H9 (cell line): ENCODE results near the gene TRIM44. TPM values are rescaled to one million over a fixed set of nuclear protein-coding genes. Genes with fewer than 3 reads are reported as not detected.

Source experiments
- DNase-seq: peaks from one replicate; pipeline ENCODE4 v3.0.0-alpha.2; 2017
- H2AFZ ChIP-seq: one replicate; pipeline ENCODE4 v1.6.1; 2013; ENCODE audit warnings: mild to moderate bottlenecking, low read length, control low read depth, moderate library complexity
- H2AK5ac ChIP-seq: 2 replicates; pipeline ENCODE4 v1.6.1; 2013; ENCODE audit warnings: low read length, control low read depth, mixed read lengths; ENCODE audit not compliant: insufficient read length
- H2BK120ac ChIP-seq: one replicate; pipeline ENCODE4 v1.6.1; 2013; ENCODE audit warnings: low read depth, mild to moderate bottlenecking, low read length, control low read depth, inconsistent platforms; ENCODE audit not compliant: poor library complexity, severe bottlenecking
- H2BK12ac ChIP-seq: 2 replicates; pipeline ENCODE4 v1.6.1; 2013; ENCODE audit warnings: low read length, control low read depth, mixed read lengths, low read depth; ENCODE audit not compliant: insufficient read length
- H2BK15ac ChIP-seq: 2 replicates; pipeline ENCODE4 v1.6.1; 2013; ENCODE audit warnings: low read depth, low read length, control low read depth
- H2BK20ac ChIP-seq: one replicate; pipeline ENCODE4 v1.6.1; 2013; ENCODE audit warnings: low read depth, mild to moderate bottlenecking, low read length, control low read depth, inconsistent platforms; ENCODE audit not compliant: poor library complexity, severe bottlenecking
- H2BK5ac ChIP-seq: 2 replicates; pipeline ENCODE4 v1.6.1; 2013; ENCODE audit warnings: low read length, control low read depth, mixed read lengths; ENCODE audit not compliant: insufficient read length
- H3K14ac ChIP-seq: 2 replicates; pipeline ENCODE4 v1.6.1; 2013; ENCODE audit warnings: low read length, control low read depth; ENCODE audit not compliant: insufficient read depth
- H3K18ac ChIP-seq: 2 replicates; pipeline ENCODE4 v1.6.1; 2013; ENCODE audit warnings: low read depth, mild to moderate bottlenecking, mixed read lengths, low read length, control low read depth; ENCODE audit not compliant: insufficient read length
- H3K23ac ChIP-seq: 2 replicates; pipeline ENCODE4 v1.6.1; 2013; ENCODE audit warnings: low read length, control low read depth, mixed read lengths, low read depth; ENCODE audit not compliant: insufficient read length
- H3K23me2 ChIP-seq: 2 replicates; pipeline ENCODE4 v1.6.1; 2013; ENCODE audit warnings: low read depth, mild to moderate bottlenecking, mixed read lengths, low read length, control low read depth; ENCODE audit not compliant: insufficient read length, poor library complexity, severe bottlenecking
- H3K27ac ChIP-seq: 2 replicates; pipeline ENCODE4 v1.5.1; 2013; ENCODE audit warnings: low read length, control low read depth, mixed read lengths, low read depth; ENCODE audit not compliant: insufficient read length
- H3K27me3 ChIP-seq: 2 replicates; pipeline ENCODE4 v1.6.1; 2013; ENCODE audit warnings: low read length, control low read depth, inconsistent platforms; ENCODE audit not compliant: insufficient read depth
- H3K4ac ChIP-seq: 2 replicates; pipeline ENCODE4 v1.6.1; 2013; ENCODE audit warnings: low read depth, mild to moderate bottlenecking, control low read depth, inconsistent platforms, low read length, moderate library complexity
- H3K4me1 ChIP-seq: 2 replicates; pipeline ENCODE4 v1.6.1; 2013; ENCODE audit warnings: low read length, control low read depth, inconsistent platforms; ENCODE audit not compliant: insufficient read depth
- H3K4me2 ChIP-seq: 2 replicates; pipeline ENCODE4 v1.6.1; 2013; ENCODE audit warnings: low read length, control low read depth, mixed read lengths; ENCODE audit not compliant: insufficient read length, insufficient read depth
- H3K56ac ChIP-seq: 2 replicates; pipeline ENCODE4 v1.6.1; 2013; ENCODE audit warnings: low read depth, mild to moderate bottlenecking, mixed read lengths, low read length, control low read depth; ENCODE audit not compliant: insufficient read length
- H3K79me1 ChIP-seq: 2 replicates; pipeline ENCODE4 v1.6.1; 2013; ENCODE audit warnings: low read depth, mild to moderate bottlenecking, moderate library complexity, low read length, control low read depth, inconsistent platforms; ENCODE audit not compliant: insufficient read depth, poor library complexity, severe bottlenecking
- H3K79me2 ChIP-seq: 2 replicates; pipeline ENCODE4 v1.6.1; 2013; ENCODE audit warnings: low read length, control low read depth, inconsistent platforms; ENCODE audit not compliant: insufficient read depth
- H3K9ac ChIP-seq: 2 replicates; pipeline ENCODE4 v1.6.1; 2013; ENCODE audit warnings: low read length, control low read depth, mixed read lengths; ENCODE audit not compliant: insufficient read length; ENCODE audit errors: extremely low read depth
- H3K9me3 ChIP-seq: one replicate; pipeline ENCODE4 v1.6.1; 2013; ENCODE audit warnings: low read depth, low read length, inconsistent platforms; ENCODE audit not compliant: control insufficient read depth
- H3T11ph ChIP-seq: one replicate; pipeline ENCODE4 v1.6.1; 2013; ENCODE audit warnings: mild to moderate bottlenecking, low read length, control low read depth, inconsistent platforms
- H4K20me1 ChIP-seq: one replicate; pipeline ENCODE4 v1.6.1; 2013; ENCODE audit not compliant: control insufficient read depth, insufficient read length, insufficient read depth
- H4K5ac ChIP-seq: 2 replicates; pipeline ENCODE4 v1.6.1; 2013; ENCODE audit warnings: low read depth, mild to moderate bottlenecking, mixed read lengths, low read length, control low read depth; ENCODE audit not compliant: insufficient read length
- H4K8ac ChIP-seq: replicated peaks from 2 replicates; pipeline ENCODE4 v1.6.1; 2013; ENCODE audit warnings: low read length, control low read depth, mixed read lengths, low read depth; ENCODE audit not compliant: insufficient read length
- H4K91ac ChIP-seq: 2 replicates; pipeline ENCODE4 v1.6.1; 2013; ENCODE audit warnings: low read depth, mild to moderate bottlenecking, moderate library complexity, mixed read lengths, low read length, control low read depth; ENCODE audit not compliant: insufficient read length
- H3K27ac Mint-ChIP-seq, 3 experiments: 2 replicates in 2 of 3; 3 replicates in 1 of 3; pipeline ENCODE4 v1.8.0; 2020 to 2021; ENCODE audit warnings: mixed read lengths in 3 of 3, mild to moderate bottlenecking in 1 of 3, moderate library complexity in 1 of 3
- H3K27me3 Mint-ChIP-seq: 2 replicates; pipeline ENCODE4 v1.8.0; 2021; ENCODE audit warnings: low read depth, mild to moderate bottlenecking, moderate library complexity, mixed read lengths
- H3K36me3 Mint-ChIP-seq, 3 experiments: 2 replicates in 2 of 3; 3 replicates in 1 of 3; pipeline ENCODE4 v1.8.0; 2020 to 2021; ENCODE audit warnings: low read depth in 3 of 3, mixed read lengths in 3 of 3; ENCODE audit not compliant: insufficient read depth in 1 of 3
- H3K4me1 Mint-ChIP-seq, 2 experiments: 2 replicates each; pipeline ENCODE4 v1.8.0; 2020; ENCODE audit warnings: mixed read lengths in 2 of 2
- H3K4me3 Mint-ChIP-seq, 2 experiments: 2 replicates in 1 of 2; 3 replicates in 1 of 2; pipeline ENCODE4 v1.8.0; 2020 to 2021; ENCODE audit warnings: mild to moderate bottlenecking in 2 of 2, mixed read lengths in 2 of 2, moderate library complexity in 1 of 2
- H3K9me3 Mint-ChIP-seq, 2 experiments: 2 replicates in 1 of 2; 3 replicates in 1 of 2; pipeline ENCODE4 v1.8.0; 2020; ENCODE audit warnings: mild to moderate bottlenecking in 2 of 2, mixed read lengths in 2 of 2, moderate library complexity in 1 of 2
- WGBS: extraction: QIAGEN DNeasy Blood & Tissue Kit; methylation state at CpG from one replicate; pipeline ENCODE4 v1.1.7; 2013; ENCODE audit warnings: missing lambda C conversion rate, low lambda C conversion rate, mixed read lengths; ENCODE audit not compliant: insufficient read length; ENCODE audit errors: extremely low coverage; 5-methylcytosine and 5-hydroxymethylcytosine counted together
- total RNA-seq: library from RNA; stranded (reverse); gene quantifications from 2 replicates; pipeline ENCODE4 v1.2.1, GENCODE V29; 2021
- TF ChIP-seq, protein P1 (sequence below): fragments of 200-600 bp; sonication (generic); conservative IDR thresholded peaks from 3 replicates; pipeline ENCODE4 v1.8.0; 2021; ENCODE audit warnings: antibody characterized with exemption, mild to moderate bottlenecking

The TRIM44 gene
- total RNA-seq, 1 experiment from 2014 or later: 37.7 TPM

DNA sequence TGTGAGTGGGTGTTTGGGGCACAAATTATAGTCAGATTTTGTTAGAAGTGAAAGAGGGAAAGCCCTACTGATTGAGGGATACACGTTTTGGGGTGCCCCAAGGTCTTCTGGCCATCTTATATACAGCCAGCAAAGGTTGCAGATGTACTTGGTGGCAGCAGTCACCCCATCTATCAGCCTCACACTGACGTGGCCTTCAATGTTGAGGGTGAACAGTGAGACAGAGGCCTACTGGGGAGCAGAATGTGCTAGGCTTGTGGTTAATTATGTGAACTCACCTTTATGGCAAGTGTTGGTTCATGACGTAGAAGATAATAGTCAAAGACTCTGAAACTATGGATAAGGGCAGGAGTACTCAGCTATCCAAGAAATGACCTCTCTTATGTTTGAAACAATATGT lies 121.2 kb downstream of the TRIM44 start:
- Histone ChIP-seq H2BK15ac (no peak overlapping the region), H4K20me1 (no peaks in the 10 kb centered on the region), H3K14ac (no peak overlapping the region), H3K4me2 (no peak overlapping the region), H2BK12ac (no peak overlapping the region), H2BK5ac (no peak overlapping the region), H3K27me3 (no peaks in the 10 kb centered on the region), H2AFZ (no peak overlapping the region), H3K18ac (no peak overlapping the region), H3K4ac (no peak overlapping the region), H3K56ac (no peak overlapping the region), H3K23ac (no peak overlapping the region), H3K4me1 (no peaks in the 10 kb centered on the region), H4K5ac (no peak overlapping the region), H3T11ph (no peak overlapping the region), H3K9me3 (no peaks in the 10 kb centered on the region), H3K27ac (no peak overlapping the region), H3K79me1 (no peaks in the 10 kb centered on the region), H4K91ac (no peak overlapping the region), H3K23me2 (no peaks in the 10 kb centered on the region), H3K9ac (no peak overlapping the region), H2AK5ac (no peak overlapping the region), H2BK20ac (no peak overlapping the region), H2BK120ac (no peak overlapping the region), H3K79me2 (no peaks in the 10 kb centered on the region), H4K8ac (no peak overlapping the region)
- DNase-seq: no peak
- Mint-ChIP-seq H3K9me3 (peaks cover 8 to 9% of the 10 kb centered on the region in 2 experiments; a peak in 4 of 5 replicates), H3K36me3 (peaks cover 3 to 7% (median 3%) of the 10 kb centered on the region in 3 experiments; a peak in 5 of 7 replicates), H3K27me3 (no peaks in the 10 kb centered on the region), H3K4me3 (no peak overlapping the region), H3K27ac (no peak overlapping the region), H3K4me1 (peaks cover 21 to 23% of the 10 kb centered on the region in 2 experiments)
- no CpG with 5 or more reads among the region's 3 CpGs for WGBS
- TF ChIP-seq, protein P1, sequence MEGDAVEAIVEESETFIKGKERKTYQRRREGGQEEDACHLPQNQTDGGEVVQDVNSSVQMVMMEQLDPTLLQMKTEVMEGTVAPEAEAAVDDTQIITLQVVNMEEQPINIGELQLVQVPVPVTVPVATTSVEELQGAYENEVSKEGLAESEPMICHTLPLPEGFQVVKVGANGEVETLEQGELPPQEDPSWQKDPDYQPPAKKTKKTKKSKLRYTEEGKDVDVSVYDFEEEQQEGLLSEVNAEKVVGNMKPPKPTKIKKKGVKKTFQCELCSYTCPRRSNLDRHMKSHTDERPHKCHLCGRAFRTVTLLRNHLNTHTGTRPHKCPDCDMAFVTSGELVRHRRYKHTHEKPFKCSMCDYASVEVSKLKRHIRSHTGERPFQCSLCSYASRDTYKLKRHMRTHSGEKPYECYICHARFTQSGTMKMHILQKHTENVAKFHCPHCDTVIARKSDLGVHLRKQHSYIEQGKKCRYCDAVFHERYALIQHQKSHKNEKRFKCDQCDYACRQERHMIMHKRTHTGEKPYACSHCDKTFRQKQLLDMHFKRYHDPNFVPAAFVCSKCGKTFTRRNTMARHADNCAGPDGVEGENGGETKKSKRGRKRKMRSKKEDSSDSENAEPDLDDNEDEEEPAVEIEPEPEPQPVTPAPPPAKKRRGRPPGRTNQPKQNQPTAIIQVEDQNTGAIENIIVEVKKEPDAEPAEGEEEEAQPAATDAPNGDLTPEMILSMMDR: no peak
